SU-DHL-6 (cell line): ENCODE data around the gene HOXA10.

Experiments
- H2AFZ ChIP-seq: fragments of 200-600 bp; sonication (generic); 2 replicates; pipeline ENCODE4 v1.6.1; 2014; ENCODE audit warnings: low read depth, mild to moderate bottlenecking, moderate library complexity, mixed read lengths, antibody characterized with exemption, low read length; ENCODE audit not compliant: severe bottlenecking
- H3F3A ChIP-seq: fragments of 200-600 bp; shearing (Covaris generic); 2 replicates; pipeline ENCODE4 v1.6.0; 2016; ENCODE audit warnings: antibody characterized with exemption, mild to moderate bottlenecking; ENCODE audit not compliant: insufficient read depth
- H3K27ac ChIP-seq: fragments of 200-600 bp; sonication (generic); 2 replicates; pipeline ENCODE4 v1.5.1; 2016; ENCODE audit warnings: low read depth, mild to moderate bottlenecking, low read length, moderate library complexity, mixed read lengths
- H3K27me3 ChIP-seq: fragments of 200-600 bp; sonication (generic), shearing (Covaris generic); 2 replicates; pipeline ENCODE4 v1.6.0; 2014; ENCODE audit warnings: mild to moderate bottlenecking, low read length
- H3K36me3 ChIP-seq: fragments of 200-600 bp; sonication (generic); 2 replicates; pipeline ENCODE4 v1.6.1; 2014; ENCODE audit warnings: mild to moderate bottlenecking, low read length, mixed read lengths
- H3K4me2 ChIP-seq: fragments of 300-600, 200-600 bp; shearing (Covaris generic), sonication (generic); 2 replicates; pipeline ENCODE4 v1.6.0; 2014; ENCODE audit warnings: low read length, low read depth, mild to moderate bottlenecking; ENCODE audit not compliant: poor library complexity, severe bottlenecking
- H3K4me3 ChIP-seq: fragments of 200-600 bp; sonication (generic); 2 replicates; pipeline ENCODE4 v1.5.1; 2014; ENCODE audit warnings: antibody characterized with exemption, low read length, mild to moderate bottlenecking, mixed read lengths; ENCODE audit not compliant: insufficient read depth, poor library complexity, severe bottlenecking
- H3K79me2 ChIP-seq: fragments of 200-600 bp; sonication (generic); 2 replicates; pipeline ENCODE4 v1.6.1; 2014; ENCODE audit warnings: mild to moderate bottlenecking, low read length, moderate library complexity; ENCODE audit not compliant: insufficient read depth
- H3K9ac ChIP-seq: fragments of 200-600 bp; sonication (generic); 2 replicates; pipeline ENCODE4 v1.7.0; 2014; ENCODE audit warnings: mild to moderate bottlenecking, low read length
- H3K9me2 ChIP-seq: fragments of 200-600 bp; sonication (generic); replicated peaks from 2 replicates; pipeline ENCODE4 v1.6.1; 2014; ENCODE audit warnings: low read length; ENCODE audit not compliant: insufficient read depth
- H3K9me3 ChIP-seq: fragments of 200-600 bp; sonication (generic); 2 replicates; pipeline ENCODE4 v1.6.1; 2014; ENCODE audit warnings: low read length, mixed read lengths; ENCODE audit not compliant: insufficient read depth
- H4K20me1 ChIP-seq: fragments of 200-600 bp; sonication (generic); 2 replicates; pipeline ENCODE4 v1.6.1; 2014; ENCODE audit warnings: low read depth, mild to moderate bottlenecking, antibody characterized with exemption, low read length, moderate library complexity, mixed read lengths
- EZH2phosphoT487 ChIP-seq: fragments of 200-600 bp; sonication (generic), shearing (Covaris generic); conservative IDR thresholded peaks from 2 replicates; pipeline ENCODE4 v1.6.1; 2018; ENCODE audit warnings: mild to moderate bottlenecking, antibody characterized with exemption, low read length, moderate library complexity, mixed read lengths
- TF ChIP-seq, protein P1 (sequence below): fragments of 200-600 bp; sonication (generic); IDR thresholded peaks from one replicate; pipeline ENCODE4 v1.5.1; 2017; ENCODE audit warnings: antibody characterized with exemption, mild to moderate bottlenecking, low read length, moderate library complexity; ENCODE audit not compliant: insufficient read depth, poor library complexity, severe bottlenecking

The HOXA10 gene

DNA sequence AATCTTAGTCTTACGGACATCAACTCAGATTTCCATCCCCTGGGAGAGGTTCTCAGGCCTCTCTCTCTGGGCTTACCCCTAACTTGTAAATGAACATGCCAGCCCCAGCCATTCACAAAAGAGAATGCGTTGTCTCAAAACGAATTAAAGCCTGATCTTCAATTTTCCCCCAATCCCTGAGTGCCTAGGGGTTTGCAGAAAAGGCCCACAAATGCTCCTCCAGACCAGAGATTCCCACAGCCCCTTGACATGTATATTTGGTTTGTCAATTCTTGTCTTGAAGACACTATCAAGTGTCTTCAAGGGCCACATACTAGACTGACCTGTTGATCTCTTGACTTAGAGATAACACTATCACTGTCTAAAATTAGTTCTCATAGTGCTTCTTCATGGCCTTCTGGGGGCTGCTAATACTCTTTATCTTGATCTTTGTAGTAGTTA, 37.7 kb upstream of the HOXA10 start:
- Histone ChIP-seq H2AFZ (no peak overlapping the region), H3K4me3 (no peak overlapping the region), H3K36me3 (no peaks in the 10 kb centered on the region), H3K79me2 (no peaks in the 10 kb centered on the region), H3F3A (no peaks in the 10 kb centered on the region), H3K4me2 (no peak overlapping the region), H3K9ac (no peak overlapping the region), H3K9me3 (no peaks in the 10 kb centered on the region), H3K27me3 (no peaks in the 10 kb centered on the region), H4K20me1 (no peaks in the 10 kb centered on the region), H3K27ac (no peak overlapping the region), H3K9me2 (no peaks in the 10 kb centered on the region)
- TF ChIP-seq, protein P1, sequence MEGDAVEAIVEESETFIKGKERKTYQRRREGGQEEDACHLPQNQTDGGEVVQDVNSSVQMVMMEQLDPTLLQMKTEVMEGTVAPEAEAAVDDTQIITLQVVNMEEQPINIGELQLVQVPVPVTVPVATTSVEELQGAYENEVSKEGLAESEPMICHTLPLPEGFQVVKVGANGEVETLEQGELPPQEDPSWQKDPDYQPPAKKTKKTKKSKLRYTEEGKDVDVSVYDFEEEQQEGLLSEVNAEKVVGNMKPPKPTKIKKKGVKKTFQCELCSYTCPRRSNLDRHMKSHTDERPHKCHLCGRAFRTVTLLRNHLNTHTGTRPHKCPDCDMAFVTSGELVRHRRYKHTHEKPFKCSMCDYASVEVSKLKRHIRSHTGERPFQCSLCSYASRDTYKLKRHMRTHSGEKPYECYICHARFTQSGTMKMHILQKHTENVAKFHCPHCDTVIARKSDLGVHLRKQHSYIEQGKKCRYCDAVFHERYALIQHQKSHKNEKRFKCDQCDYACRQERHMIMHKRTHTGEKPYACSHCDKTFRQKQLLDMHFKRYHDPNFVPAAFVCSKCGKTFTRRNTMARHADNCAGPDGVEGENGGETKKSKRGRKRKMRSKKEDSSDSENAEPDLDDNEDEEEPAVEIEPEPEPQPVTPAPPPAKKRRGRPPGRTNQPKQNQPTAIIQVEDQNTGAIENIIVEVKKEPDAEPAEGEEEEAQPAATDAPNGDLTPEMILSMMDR, result no peak
- no peak for TF ChIP-seq EZH2phosphoT487

- no peak overlapping the region for H3K9ac ChIP-seq
- no peaks in the 10 kb centered on the region for H3K79me2 ChIP-seq
- no peaks in the 10 kb centered on the region for H3K9me3 ChIP-seq
- no peak overlapping the region for H3K4me3 ChIP-seq
- no peaks in the 10 kb centered on the region for H3K36me3 ChIP-seq
- H3K9me2 ChIP-seq, result no peaks in the 10 kb centered on the region
- no peak overlapping the region for H3K4me2 ChIP-seq
- no peaks in the 10 kb centered on the region for H3F3A ChIP-seq
- H2AFZ ChIP-seq, result no peak overlapping the region
- H4K20me1 ChIP-seq, result no peaks in the 10 kb centered on the region
- H3K27ac ChIP-seq, result no peak overlapping the region
- no peaks in the 10 kb centered on the region for H3K27me3 ChIP-seq
- no peak for TF ChIP-seq EZH2phosphoT487
- TF ChIP-seq, protein P1, result no peak
Measured at GRCh38 chr7:27211084-27211446, 36.9 kb upstream of the HOXA10 start.

- Histone ChIP-seq H3K4me2 (no peak overlapping the region), H3K9ac (no peak overlapping the region), H3K9me3 (no peaks in the 10 kb centered on the region), H3K27me3 (no peaks in the 10 kb centered on the region), H3F3A (no peaks in the 10 kb centered on the region), H3K36me3 (no peaks in the 10 kb centered on the region), H3K4me3 (no peak overlapping the region), H2AFZ (no peak overlapping the region), H3K9me2 (no peaks in the 10 kb centered on the region), H3K79me2 (no peaks in the 10 kb centered on the region), H4K20me1 (no peaks in the 10 kb centered on the region), H3K27ac (no peak overlapping the region)
- TF ChIP-seq, protein P1, result peak; percentile 33
- TF ChIP-seq EZH2phosphoT487, result no peak
Measured at GRCh38 chr7:27210441-27211083, 36.4 kb upstream of the HOXA10 start.
